GM21576 (cell line): Measurements from ENCODE around the gene DNAJC4.

Experiments
- ATAC-seq: cut with Tn5 transposase; IDR thresholded peaks from one replicate; pipeline ENCODE4 v1.9.1; 2021; ENCODE audit warnings: mild to moderate bottlenecking, moderate library complexity; ENCODE audit not compliant: unreplicated experiment

DNAJC4 gene, protein sequence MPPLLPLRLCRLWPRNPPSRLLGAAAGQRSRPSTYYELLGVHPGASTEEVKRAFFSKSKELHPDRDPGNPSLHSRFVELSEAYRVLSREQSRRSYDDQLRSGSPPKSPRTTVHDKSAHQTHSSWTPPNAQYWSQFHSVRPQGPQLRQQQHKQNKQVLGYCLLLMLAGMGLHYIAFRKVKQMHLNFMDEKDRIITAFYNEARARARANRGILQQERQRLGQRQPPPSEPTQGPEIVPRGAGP

DNA sequence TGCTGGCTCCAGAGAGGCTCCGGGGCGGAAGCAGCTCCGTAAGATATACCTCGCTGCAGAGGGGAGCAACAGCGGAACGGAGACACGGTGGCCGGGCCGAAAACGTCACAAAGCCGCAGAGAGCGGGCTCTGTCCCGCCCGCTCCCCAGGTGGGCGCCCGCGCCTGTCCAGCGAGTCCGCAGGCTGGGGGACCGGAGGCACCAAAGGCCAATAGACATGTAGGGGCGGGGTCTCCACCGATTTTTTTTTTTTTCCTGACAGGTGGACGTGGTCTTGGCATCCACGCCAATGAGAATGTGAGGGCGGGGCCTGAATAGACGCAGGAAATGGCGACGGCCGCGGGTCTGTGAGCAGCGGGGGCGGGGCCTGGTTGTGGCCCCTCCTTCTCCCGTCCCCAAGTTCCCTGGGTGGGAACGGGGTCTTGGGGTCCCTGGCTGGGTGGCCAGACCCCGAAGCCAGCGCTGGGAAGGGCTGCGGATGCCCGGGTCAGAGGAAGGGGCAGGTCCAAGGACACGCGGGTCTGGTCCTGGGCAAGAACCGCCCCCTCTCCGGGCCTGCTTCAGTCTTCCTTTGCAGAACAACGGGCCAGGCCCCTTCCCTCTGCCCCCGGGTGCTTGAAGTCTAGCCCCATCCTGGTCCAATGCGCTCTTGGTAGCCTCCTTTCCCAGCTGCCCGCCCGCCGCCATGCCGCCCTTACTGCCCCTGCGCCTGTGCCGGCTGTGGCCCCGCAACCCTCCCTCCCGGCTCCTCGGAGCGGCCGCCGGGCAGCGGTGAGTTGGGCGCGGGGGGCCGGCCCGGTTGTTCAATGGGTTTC, at the start of gene DNAJC4:
Gene DNAJC4, plus strand, starts transcription at position 378 of the 814 bp plus-strand sequence. Its CDS starts 307 bp downstream, at position 685.
- ATAC-seq, result peak; percentile 44

DNA sequence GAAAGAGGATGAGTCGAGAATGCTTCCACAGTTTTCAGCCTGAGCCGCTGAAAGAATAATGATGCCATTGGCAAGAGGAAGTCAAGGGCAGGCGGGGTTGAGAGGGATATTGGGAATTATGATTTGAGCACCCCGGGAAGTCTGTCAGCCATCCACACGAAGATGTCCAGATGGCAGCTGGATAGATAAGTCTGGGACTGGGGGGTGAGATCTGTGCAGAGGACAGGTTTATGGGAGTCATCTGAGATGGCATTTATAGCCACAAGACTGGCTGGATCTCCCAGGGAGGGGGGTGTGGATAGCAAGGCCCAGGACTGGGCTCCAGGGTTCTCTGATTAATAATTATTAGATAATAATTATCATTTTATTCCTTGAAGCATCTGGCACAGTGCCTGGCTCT, 49.5 kb upstream of the DNAJC4 start:
- no peak for ATAC-seq

DNA sequence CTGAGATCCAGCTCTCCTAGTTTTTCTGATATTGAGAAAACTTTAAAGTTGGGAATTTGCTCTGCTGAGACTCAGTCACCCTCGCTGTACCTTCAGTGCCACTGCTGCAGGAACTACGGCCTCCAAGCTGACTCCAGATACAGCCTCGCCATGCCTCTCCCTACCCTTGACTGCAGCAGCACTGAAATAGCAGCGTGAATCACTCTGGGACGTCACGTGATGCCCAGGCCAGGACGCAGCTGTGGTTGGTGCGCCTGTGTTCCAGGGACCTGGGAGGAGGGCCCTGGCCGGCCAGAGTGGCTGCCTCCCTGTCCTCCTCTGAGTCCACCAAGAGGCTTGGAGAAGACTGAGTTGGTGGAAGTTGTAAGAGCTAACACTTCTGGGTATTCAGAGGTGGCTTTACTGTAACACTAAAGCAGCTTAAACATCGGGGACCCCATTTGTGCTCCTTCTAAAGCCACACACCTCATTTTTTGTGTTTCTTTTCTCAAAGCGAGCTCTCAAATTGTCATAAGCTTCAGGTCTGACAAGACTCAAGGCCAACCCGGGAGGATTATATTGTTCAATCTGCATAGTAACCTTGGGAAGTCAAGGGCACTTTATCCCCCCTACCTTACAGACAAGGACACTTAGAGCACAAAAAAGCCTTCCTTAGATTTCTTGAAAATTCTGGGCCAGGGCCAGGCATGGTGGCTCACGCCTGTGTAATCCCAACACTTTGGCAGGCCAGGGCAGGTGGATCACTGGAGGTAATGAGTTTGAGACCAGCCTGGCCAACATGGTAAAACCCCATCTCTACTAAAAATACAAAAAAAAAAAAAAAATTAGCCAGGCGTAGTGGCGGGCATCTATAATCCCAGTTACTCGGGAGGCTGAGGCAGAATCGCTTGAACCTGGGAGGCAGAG, 48.6 kb upstream of the DNAJC4 start:
- ATAC-seq, result no peak

DNA sequence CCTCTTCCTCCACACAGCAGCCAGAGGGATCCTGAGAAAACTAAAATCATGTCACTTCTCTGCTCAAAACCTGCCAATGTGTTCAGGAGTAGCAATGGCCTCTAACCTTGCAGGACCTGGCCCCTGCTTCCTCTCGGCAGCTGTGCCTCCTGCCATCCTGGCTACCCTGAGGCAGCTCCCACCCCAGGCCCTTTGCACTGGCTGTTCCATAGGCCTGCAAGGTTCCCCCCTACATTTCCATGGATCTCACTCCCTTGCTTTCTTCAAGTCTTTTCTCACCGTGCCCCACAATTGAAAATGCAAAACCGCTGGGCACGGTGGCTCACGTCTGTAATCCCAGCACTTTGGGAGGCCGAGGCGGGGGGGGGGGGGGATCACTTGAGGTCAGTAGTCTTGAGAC, 46.5 kb upstream of the DNAJC4 start:
- no peak for ATAC-seq

DNA sequence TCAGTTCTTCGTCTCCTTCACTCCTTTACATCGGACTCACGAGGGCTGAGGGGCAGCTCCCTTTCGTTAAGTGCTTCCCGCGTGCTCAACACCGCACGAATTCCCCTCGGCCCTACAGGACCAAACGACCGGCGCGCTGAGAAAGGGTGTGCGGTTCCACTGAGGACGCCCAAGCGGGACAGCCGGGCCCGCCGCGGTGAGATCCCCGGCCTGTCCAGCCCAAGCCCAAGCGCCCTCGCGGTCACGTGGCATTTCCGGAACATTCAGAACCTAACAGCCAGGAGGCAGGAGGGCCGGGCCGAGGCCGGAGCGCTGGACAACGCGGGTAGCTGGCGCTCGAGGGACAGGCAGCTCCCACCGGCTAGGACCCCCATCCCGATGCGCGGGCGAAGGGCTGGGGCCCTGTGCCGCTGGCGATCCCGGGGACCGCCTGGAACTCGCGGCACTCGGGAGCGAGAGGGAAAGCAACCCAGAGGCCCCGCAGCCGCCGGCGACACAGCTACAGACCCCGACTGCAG, 45.1 kb upstream of the DNAJC4 start:
- peak; percentile 15 for ATAC-seq

DNA sequence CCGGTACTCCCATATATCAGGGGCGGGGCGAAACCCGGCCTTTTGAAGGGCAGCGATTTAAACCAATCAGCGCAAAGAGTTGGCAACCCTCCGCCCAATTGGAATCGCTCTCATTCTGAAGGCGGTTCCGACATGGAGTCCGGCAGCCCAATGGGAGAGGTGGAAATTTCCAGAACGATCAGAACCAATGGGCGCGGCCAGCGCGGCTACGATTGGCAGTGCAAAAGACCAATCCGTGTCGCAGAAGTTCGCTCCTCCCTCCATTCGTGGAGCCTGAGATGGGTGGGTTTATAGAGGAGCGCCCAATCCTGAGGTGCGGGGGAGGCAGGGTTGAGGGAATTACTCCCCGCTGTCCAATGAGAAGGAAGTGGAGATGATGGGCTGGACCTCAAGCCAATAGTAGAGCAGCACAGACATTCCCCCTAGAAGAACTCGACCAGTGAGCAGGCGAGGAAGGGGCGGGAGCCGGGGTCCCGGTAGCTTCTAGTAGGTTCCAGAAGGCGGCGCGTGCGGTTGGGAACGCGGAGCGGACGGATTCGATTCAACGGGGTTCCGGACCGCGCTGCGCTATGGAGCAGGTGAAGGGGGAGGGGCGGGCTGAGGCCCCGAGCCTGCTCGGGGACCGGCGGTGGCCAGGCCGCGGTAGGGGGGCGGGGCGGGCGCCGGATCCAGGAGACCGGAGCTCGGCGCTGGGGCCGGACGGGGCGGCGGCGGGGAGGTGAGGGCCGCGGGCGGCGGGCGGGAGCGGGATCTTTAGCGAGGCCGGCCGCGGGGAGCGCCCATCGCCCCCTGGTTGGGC, 44.5 kb upstream of the DNAJC4 start, which contains the start of gene STIP1:
Gene STIP1, plus strand, starts transcription at position 479 of the 799 bp plus-strand sequence. Its CDS starts 91 bp downstream, at position 570.
- ATAC-seq, result peak; percentile 83

DNA sequence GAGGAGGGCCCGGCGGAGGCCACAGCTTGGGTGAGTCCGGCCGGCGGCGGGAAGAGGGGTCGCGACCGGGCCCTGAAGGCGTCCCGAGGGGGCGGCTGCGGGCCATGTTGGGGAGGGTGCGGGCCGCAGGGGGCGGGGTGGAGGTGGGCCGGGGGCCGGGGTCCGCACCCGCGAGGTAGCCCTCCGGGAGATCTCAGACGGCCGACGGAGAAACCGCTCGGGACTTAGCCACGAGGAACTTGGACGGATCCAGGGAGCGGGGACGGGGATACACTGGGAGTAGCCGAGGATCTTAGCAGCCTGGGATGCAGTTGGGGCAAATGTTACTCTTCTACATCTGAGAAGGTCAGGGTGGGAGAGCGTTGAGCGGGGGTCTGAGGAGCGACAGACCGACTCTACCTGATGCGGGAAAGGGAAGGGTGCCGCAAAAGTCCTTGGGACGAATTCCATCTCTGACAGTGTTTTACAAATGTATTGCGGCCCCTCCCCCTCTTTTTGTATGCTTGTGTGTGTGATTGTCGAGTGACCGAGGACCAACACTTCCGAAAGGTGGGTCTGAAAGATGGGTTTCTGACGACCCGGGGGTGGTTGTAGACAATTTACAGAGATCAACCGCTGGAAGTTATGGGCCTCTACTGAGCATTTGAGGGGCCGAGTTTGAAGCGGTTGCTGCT, 43.7 kb upstream of the DNAJC4 start:
- ATAC-seq, result no peak

DNA sequence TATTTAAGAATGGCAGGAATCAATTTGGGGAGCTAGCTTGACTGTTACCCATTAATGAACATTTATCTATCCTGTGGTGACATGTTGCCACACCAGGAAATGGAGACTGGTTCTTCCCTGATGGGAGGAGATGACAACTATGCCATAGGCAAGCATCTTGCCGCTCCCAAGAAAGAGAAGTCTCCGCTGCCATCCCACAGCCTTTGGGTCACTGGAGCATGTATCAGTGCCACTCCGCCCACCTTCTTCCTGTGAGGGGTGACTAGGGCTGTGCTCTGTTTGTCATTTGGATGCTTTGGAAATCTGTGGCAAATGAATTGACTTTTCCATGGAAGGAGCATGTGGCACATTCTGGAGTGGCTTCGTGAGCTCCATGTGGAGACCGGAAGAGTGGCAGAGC, 37.9 kb upstream of the DNAJC4 start:
- no peak for ATAC-seq

DNA sequence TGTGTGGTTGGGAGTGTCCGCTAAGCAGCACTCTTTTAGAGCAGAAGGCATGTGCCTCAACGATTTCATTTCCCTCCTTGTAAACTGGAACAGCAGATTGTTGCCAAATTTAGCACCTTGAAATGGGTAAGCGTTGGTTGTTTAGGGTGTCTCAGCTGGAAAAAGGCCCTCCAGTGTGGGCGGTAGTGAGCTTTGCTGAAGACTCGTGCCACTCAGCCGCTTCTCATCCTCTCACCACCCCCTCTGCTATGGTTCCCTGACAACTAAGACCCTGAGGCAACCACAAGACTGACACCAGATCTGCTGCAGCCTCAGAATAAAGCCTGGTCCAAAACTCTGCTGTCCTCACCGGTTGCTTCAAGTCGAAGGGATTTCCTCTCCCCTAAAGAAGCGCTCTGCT, 33.7 kb upstream of the DNAJC4 start:
- no peak for ATAC-seq

DNA sequence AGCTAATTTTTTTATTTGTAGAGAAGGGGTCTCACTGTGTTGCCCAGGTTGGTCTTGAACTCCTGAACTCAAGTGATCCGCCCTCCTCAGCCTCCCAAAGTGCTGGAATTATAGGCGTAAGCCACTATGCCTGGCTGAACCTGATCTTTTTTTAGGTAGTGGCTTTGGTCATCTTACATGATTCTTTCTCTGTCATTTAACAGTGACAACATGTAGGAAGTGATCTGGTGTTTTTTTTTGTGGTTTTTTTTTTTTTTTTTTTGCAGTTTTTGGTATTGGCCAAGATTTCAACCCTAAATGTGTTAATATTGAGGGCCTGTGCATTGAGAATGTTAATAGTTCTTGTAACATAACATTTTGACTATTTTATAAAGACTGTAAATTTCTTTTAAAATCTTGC, 31.8 kb upstream of the DNAJC4 start:
- no peak for ATAC-seq

DNA sequence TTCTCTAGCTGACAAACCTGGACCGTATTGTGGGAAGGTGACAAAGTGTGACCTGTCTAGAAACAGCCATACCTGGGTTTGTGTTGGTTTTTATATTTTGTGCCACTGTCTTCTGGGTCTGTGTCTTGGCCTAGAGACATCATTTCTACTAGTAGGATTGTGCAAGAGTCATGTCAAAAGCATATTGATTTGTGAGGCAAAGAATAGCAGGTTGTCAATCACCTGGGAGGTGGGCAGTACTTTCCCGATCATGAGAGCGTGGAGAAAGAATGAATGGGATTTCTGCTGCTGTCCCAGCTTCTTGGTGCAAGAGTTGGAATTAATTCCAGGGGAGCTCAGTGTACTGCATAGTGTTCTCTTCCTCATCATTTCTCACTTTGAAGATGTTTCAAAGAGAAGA, 28.8 kb upstream of the DNAJC4 start:
- no peak for ATAC-seq

DNA sequence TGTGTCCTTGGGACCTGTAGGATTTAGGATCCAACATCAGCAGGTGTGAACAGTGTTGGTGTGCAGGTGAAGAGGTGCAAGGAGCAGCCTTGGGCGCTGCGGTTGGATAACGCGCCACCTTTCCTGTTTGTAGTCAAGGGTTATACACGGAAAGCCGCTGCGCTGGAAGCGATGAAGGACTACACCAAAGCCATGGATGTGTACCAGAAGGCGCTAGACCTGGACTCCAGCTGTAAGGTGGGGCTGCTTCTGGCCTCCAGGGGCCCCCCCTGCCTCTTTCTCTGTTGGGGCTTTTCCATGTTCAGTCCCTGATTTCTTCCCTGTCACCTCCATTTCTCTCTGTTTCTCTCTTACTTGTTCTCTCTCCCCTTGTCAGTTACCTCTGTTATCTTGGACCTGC, 27.4 kb upstream of the DNAJC4 start:
- ATAC-seq, result no peak

DNA sequence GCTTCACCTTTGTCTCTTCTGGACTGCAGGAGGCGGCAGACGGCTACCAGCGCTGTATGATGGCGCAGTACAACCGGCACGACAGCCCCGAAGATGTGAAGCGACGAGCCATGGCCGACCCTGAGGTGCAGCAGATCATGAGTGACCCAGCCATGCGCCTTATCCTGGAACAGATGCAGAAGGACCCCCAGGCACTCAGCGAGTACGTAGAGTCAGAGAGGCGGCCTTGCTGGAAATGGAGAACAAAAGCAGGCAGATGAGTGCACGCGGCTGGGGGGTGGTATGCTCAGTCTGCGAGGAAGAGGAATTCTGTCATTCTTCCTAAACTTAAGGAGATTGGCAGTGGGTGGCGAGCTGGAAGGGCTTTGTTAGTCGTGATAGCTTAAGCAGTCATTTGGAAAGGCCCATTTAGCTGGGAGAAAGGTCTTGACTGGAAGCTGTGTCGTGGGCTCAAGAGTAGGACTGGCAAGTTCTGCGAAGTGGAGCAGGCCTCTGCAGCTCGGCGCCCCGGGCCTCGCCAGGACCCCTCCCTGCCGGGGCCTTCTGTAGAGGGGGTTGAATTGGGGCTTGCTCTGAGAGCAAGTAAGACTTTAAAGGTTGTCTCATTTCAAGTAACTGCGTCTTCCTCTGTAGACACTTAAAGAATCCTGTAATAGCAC, 26.8 kb upstream of the DNAJC4 start:
- ATAC-seq, result no peak

DNA sequence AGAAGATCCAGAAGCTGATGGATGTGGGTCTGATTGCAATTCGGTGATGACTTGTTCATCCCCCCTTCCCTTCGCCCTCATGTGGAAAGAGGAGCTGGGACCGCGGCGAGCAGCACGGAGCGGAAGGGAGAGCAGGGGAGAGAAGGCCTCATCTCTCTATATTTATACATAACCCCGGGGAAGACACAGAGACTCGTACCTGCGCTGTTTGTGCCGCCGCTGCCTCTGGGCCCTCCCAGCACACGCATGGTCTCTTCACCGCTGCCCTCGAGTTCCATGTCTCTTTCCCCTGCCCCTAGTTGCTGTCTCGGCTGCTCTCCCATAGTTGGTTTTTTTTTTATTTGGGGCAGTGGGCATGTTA, 26.3 kb upstream of the DNAJC4 start:
- ATAC-seq, result no peak

DNA sequence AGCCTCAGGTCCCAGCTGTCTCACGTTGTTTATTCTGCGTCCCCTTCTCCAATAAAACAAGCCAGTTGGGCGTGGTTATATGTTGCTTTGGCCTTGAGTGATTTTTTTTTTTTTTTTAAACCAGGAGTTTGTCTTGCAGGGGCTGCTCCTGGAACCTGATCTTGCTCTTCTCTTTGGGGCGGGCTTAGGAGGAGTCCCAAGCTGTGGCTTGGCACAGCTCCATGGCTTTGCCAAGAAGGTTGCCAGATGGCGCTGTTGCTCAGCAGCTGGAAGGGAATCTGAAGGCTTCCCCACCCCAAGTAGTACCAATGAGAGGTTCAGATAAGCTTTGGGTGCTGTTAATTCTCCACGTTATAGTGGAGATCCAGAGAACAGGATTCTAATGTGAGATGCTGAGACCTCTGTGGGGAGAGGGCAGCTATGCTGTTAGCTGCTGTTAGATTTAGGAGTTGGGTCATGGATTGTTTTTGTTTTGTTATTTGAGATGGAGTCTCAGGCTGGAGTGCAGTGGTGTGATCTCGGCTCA, 25.8 kb upstream of the DNAJC4 start:
- no peak for ATAC-seq

DNA sequence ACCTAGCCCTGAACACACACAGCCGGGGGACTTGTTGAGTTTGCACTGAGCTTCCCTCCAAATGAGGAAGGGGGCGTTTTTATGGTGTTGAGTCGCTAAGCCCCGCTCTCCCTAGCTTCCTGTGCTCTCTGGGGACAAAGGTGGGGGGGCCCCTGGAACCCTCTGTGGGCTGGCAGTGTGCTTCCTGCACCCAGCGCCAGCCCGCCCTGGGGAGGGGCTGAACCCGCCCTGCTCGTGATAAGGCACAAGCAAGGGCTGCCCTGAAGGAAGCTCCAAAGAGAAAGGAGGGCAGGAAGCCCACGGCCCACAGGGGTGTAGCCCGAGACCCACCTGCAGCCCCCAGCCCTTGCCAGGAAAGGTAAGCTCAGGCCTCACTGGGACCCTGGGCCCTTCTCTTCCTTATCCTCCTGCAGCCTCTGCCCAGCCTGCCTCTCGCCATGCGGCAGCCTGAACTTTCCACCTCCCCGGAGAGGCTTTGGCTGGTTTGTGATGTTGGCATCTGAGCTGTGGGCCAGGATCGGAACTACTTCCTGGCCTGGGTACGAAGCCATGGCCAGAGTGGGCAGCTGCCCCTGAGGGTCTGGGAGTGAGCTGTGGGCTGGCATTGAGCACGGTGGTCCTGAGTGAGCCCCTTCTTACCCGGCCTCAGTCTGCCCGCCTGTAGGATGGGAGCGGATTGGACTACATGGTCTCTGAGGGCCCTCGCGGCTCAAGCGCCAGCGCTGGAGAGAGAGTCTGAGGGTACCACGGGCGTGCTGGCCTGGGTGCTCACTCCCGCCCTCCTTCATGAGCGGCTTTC, 23.7 kb upstream of the DNAJC4 start, which contains the start of gene FERMT3:
Gene FERMT3, plus strand, starts transcription at position 265 of the 799 bp plus-strand sequence. CDS start 644 bp downstream, outside the sequence.
- no peak for ATAC-seq

DNA sequence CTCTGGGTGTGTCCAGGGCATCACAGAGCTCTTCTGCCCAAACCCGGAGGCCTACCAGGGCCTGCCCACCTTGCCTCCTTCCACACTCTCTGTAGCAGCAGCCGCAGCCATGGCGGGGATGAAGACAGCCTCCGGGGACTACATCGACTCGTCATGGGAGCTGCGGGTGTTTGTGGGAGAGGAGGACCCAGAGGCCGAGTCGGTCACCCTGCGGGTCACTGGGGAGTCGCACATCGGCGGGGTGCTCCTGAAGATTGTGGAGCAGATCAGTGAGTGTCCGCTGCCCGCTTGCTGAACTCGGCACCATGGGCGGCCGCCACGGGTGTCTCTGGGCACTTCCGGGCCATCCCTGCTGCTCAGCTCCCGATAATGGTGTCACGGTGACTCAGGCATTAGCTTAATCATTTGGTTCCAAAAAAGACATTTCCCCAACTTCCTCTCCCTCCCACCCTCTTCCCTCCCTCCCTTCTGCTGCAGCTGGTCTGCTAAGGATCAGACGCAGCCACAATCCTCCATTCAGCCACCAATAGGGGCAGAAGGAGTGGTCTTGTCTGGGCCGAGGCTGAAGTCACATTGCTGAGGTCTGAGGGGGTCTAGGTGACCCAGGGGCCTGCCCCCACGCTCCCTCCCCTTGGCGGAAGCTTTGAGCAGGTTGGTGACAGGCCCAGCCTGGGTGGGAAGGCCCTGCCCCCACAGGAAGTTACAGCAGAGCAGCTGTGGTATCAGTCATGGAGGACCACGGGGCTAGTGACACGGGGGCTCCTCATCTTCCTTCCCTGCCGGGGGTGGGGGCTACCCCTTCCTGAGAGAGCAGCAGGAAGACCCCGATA, 22.9 kb upstream of the DNAJC4 start:
- ATAC-seq, result peak; percentile 61
